Measurements from ENCODE around the gene SDK1.

GRCh38 chr7:3953946-3954345 is 652.9 kb downstream of the SDK1 start:
- TF ChIP-seq ZNF529 (tag by site-specific recombination; IDR thresholded peaks at IDR 0.05; ENCODE audit: insufficient replicate concordance) (no peak), KLF10 (tag by site-specific recombination; IDR thresholded peaks at IDR 0.05) (no peak), TCF7L2 (IDR thresholded peaks at IDR 0.05; ENCODE audit: borderline replicate concordance, low read depth, low read length) (no peak), CTCF (tag by site-specific recombination; IDR thresholded peaks at IDR 0.05) (no peak), ZNF274 (IDR thresholded peaks at IDR 0.05; ENCODE audit: low read length) (no peak), ZNF274 (tag by site-specific recombination; IDR thresholded peaks at IDR 0.05; ENCODE audit: borderline replicate concordance) (no peak), REPIN1 (tag by site-specific recombination; IDR thresholded peaks at IDR 0.05; ENCODE audit: low read depth) (no peak), REST (tag by site-specific recombination; IDR thresholded peaks at IDR 0.05) (no peak), ZNF747 (tag by site-specific recombination; IDR thresholded peaks at IDR 0.05) (no peak), SP7 (tag by site-specific recombination; IDR thresholded peaks at IDR 0.05) (no peak), ZNF639 (tag by site-specific recombination; IDR thresholded peaks at IDR 0.05) (no peak)

Measured in HEK293 (cell line).